ENCODE measurements around the gene ZNF746. TPM values are rescaled to one million over a fixed set of nuclear protein-coding genes. Genes with fewer than 3 reads are reported as not detected.

The ZNF746 gene
- total and polyA plus RNA-seq, 2 of the 13 experiments (the other 11 are each of a cell fraction or from before 2014, with no cell fraction given) = 3.8 to 8.1 TPM

GRCh38 chr7:149459540-149460452 lies 37.8 kb downstream of the ZNF746 start:
- in situ Hi-C loops (cut with HindIII; ENCODE audit: extremely low pct_ligation_motif_present, low pct_unique_long_range_greater_than_20kb) = no loop called here
- BruUV-seq (replicated peaks) = no TSS peak
- CTCF ChIA-PET (ENCODE audit: low intra/inter-chr PET ratio, low total read pairs) = interaction anchor here (2.0 kb wide), 1 partner anchor 38 kb away, joined by 8 read pairs; the partner anchor contains the start of gene ZNF746
- DNase-seq (ENCODE audit: low spot score) (no peak), ATAC-seq (peak; percentile 24), FAIRE-seq (no peak)
- Histone ChIP-seq H3K9me3 (ENCODE audit: low read length) (no peaks in the 10 kb centered on the region), H3K36me3 (replicated peaks in 1 of 2; ENCODE audit: control insufficient read depth in 1 of 2, insufficient read depth in 2 of 2, low read length in 2 of 2) (peaks cover 6 to 20% of the 10 kb centered on the region in 2 experiments), H3K27ac (ENCODE audit: extremely low read length, insufficient read depth, low read length) (no peak overlapping the region), H4K20me1 (ENCODE audit: insufficient read depth, low read length) (no peaks in the 10 kb centered on the region; the same call in 1 of the 2 replicates), H3K4me3 (replicated peaks in 1 of 3; ENCODE audit: insufficient read depth in 1 of 3, low read depth in 2 of 3, low read length in 3 of 3) (peak overlapping the region; percentile 83), H3K79me2 (ENCODE audit: insufficient read depth, low read length) (peaks cover 12% of the 10 kb centered on the region), H3K4me1 (ENCODE audit: insufficient read depth, low read length) (peaks cover 12% of the 10 kb centered on the region), H3K27me3 (ENCODE audit: control insufficient read depth in 1 of 2, insufficient read depth in 2 of 2, low read length in 2 of 2) (no peaks in the 10 kb centered on the region), H2AFZ (ENCODE audit: low read length) (no peak overlapping the region), H3K9ac (ENCODE audit: insufficient read depth, low read depth, low read length) (peak overlapping the region; percentile 78), H3K4me2 (ENCODE audit: low read depth, low read length) (peak overlapping the region; percentile 83)
- whole genome bisulfite sequencing (ENCODE audit: low lambda C conversion rate) = 0% methylated on average over 9 of the region's 145 CpGs
- intact Hi-C loops (cut with micrococcal nuclease; ENCODE audit: unreplicated experiment) = no loop called here
- POLR2A ChIA-PET = interaction anchor here (1.0 to 2.0 kb wide), 5 partner anchors 37 to 431 kb away, joined by 3 to 16 read pairs (median 4); partner anchors contain the start of genes PDIA4 and ZNF783
- TF ChIP-seq KDM2A (CRISPR knock-in tag; IDR thresholded peaks at IDR 0.05; ENCODE audit: borderline replicate concordance, low read depth) = peak; percentile 29; the same call in 1 of the 2 replicates
- peak; percentile 66 for TF ChIP-seq ZMYM3 (CRISPR knock-in tag; IDR thresholded peaks at IDR 0.05)
- TF ChIP-seq ASH2L (IDR thresholded peaks at IDR 0.05; ENCODE audit: insufficient read length, low read depth, low read length) = peak; percentile 29
- TF ChIP-seq SNAPC2 (CRISPR knock-in tag; IDR thresholded peaks at IDR 0.05) = no peak
- TF ChIP-seq, protein P1, sequence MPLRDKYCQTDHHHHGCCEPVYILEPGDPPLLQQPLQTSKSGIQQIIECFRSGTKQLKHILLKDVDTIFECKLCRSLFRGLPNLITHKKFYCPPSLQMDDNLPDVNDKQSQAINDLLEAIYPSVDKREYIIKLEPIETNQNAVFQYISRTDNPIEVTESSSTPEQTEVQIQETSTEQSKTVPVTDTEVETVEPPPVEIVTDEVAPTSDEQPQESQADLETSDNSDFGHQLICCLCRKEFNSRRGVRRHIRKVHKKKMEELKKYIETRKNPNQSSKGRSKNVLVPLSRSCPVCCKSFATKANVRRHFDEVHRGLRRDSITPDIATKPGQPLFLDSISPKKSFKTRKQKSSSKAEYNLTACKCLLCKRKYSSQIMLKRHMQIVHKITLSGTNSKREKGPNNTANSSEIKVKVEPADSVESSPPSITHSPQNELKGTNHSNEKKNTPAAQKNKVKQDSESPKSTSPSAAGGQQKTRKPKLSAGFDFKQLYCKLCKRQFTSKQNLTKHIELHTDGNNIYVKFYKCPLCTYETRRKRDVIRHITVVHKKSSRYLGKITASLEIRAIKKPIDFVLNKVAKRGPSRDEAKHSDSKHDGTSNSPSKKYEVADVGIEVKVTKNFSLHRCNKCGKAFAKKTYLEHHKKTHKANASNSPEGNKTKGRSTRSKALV (CRISPR knock-in tag; IDR thresholded peaks at IDR 0.05) = 0 out of 2 replicates have a peak, but pooled peaks have one; percentile 0
- TF ChIP-seq, protein P2, sequence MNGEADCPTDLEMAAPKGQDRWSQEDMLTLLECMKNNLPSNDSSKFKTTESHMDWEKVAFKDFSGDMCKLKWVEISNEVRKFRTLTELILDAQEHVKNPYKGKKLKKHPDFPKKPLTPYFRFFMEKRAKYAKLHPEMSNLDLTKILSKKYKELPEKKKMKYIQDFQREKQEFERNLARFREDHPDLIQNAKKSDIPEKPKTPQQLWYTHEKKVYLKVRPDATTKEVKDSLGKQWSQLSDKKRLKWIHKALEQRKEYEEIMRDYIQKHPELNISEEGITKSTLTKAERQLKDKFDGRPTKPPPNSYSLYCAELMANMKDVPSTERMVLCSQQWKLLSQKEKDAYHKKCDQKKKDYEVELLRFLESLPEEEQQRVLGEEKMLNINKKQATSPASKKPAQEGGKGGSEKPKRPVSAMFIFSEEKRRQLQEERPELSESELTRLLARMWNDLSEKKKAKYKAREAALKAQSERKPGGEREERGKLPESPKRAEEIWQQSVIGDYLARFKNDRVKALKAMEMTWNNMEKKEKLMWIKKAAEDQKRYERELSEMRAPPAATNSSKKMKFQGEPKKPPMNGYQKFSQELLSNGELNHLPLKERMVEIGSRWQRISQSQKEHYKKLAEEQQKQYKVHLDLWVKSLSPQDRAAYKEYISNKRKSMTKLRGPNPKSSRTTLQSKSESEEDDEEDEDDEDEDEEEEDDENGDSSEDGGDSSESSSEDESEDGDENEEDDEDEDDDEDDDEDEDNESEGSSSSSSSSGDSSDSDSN (CRISPR knock-in tag; IDR thresholded peaks at IDR 0.05) = peak; percentile 69; the same call in 1 of the 2 replicates
- peak; percentile 66 for TF ChIP-seq PHF8 (CRISPR knock-in tag; IDR thresholded peaks at IDR 0.05)
- peak; percentile 75; the same call in 1 of the 2 replicates for TF ChIP-seq IRX3 (CRISPR knock-in tag; IDR thresholded peaks at IDR 0.05; ENCODE audit: borderline replicate concordance, low read depth)
- TF ChIP-seq MAX (IDR thresholded peaks at IDR 0.05) = 0 out of 2 replicates have a peak, but pooled peaks have one; percentile 30
- peak; percentile 54; the same call in 1 of the 2 replicates for TF ChIP-seq RBFOX2 (IDR thresholded peaks at IDR 0.05; ENCODE audit: low read depth, low read length)
- TF ChIP-seq LBX2 (CRISPR knock-in tag; IDR thresholded peaks at IDR 0.05; ENCODE audit: borderline replicate concordance) = no peak
- TF ChIP-seq ZFY (CRISPR knock-in tag; IDR thresholded peaks at IDR 0.05) = peak; percentile 62
- TF ChIP-seq ZNF652 (CRISPR knock-in tag; IDR thresholded peaks at IDR 0.05; ENCODE audit: borderline replicate concordance, low read depth) = no peak
- TF ChIP-seq BHLHE40 (IDR thresholded peaks at IDR 0.05; ENCODE audit: low read length) = 0 out of 2 replicates have a peak, but pooled peaks have one; percentile 17
- no peak for TF ChIP-seq KMT2B (CRISPR knock-in tag; IDR thresholded peaks at IDR 0.05)
- no peak for TF ChIP-seq ZNF274 (CRISPR knock-in tag; IDR thresholded peaks at IDR 0.05)
